ENCODE data around the gene MARK3. TPM values are rescaled to one million over a fixed set of nuclear protein-coding genes. Genes with fewer than 3 reads are reported as not detected.
A peak's percentile ranks its signal among the peaks of the same experiment; 100 is the strongest.

The MARK3 gene
- total RNA-seq, 4 donors from 2014 or later: 44.4 to 112 (median 67.5) TPM

- H3K4me3 ChIP-seq: no peak overlapping the region
- TF ChIP-seq CTCF (IDR thresholded peaks at IDR 0.05): no peak
- no peak for TF ChIP-seq POLR2A (IDR thresholded peaks at IDR 0.05)
- WGBS, 2 donors: 0 to 31% methylated on average over 1 of the region's 1 CpG
- H3K27me3 ChIP-seq: no peaks in the 10 kb centered on the region
- no peak overlapping the region for H3K27ac ChIP-seq
- H3K36me3 ChIP-seq: peaks cover 9 to 95% (median 13%) of the 10 kb centered on the region in 3 donors
- H3K4me1 ChIP-seq: peaks cover 0 to 23% (median 0%) of the 10 kb centered on the region in 3 donors
- intact Hi-C loops (cut with DNase I): no loop called here
- H3K9me3 ChIP-seq: no peaks in the 10 kb centered on the region
- no peak for DNase-seq
Measured at GRCh38 chr14:103496776-103497175, 111.6 kb downstream of the MARK3 start.

GRCh38 chr14:103499709-103500108, 114.5 kb downstream of the MARK3 start:
- 32 to 67% methylated on average over 10 of the region's 10 CpGs for WGBS, 2 donors
- intact Hi-C loops (cut with DNase I): loop anchor here (5.0 kb wide), 1 partner anchor 48 kb away; no protein-coding TSS in a partner anchor
- H3K9me3 ChIP-seq: no peaks in the 10 kb centered on the region

GRCh38 chr14:103500148-103500990, 115.2 kb downstream of the MARK3 start:
- H3K36me3 ChIP-seq: peaks cover 18 to 95% (median 31%) of the 10 kb centered on the region in 3 donors
- no peak overlapping the region for H3K4me3 ChIP-seq
- DNase-seq: no peak
- peak overlapping the region in 3 of 4 donors; percentile 1 to 53 (median 41) for H3K27ac ChIP-seq
- peaks cover 0 to 20% (median 0%) of the 10 kb centered on the region in 3 donors for H3K4me1 ChIP-seq
- intact Hi-C loops (cut with DNase I): loop anchor here (5.0 kb wide), 1 partner anchor 47 kb away; no protein-coding TSS in a partner anchor
- 33 to 44% methylated on average over 17 of the region's 17 CpGs for WGBS, 2 donors
- no peaks in the 10 kb centered on the region for H3K9me3 ChIP-seq
- H3K27me3 ChIP-seq: no peaks in the 10 kb centered on the region
- TF ChIP-seq CTCF (IDR thresholded peaks at IDR 0.05): peak; percentile 82 to 95 (median 90)
- no peak for TF ChIP-seq POLR2A (IDR thresholded peaks at IDR 0.05)

More at GRCh38 chr14:103499709-103500108, 114.5 kb downstream of the MARK3 start:
- Histone ChIP-seq H3K36me3 (peaks cover 16 to 95% (median 24%) of the 10 kb centered on the region in 3 donors), H3K27ac (no peak overlapping the region), H3K4me1 (peaks cover 0 to 23% (median 0%) of the 10 kb centered on the region in 3 donors), H3K4me3 (no peak overlapping the region), H3K27me3 (no peaks in the 10 kb centered on the region)
- DNase-seq: no peak
- no peak for TF ChIP-seq CTCF (IDR thresholded peaks at IDR 0.05)

GRCh38 chr14:103501041-103501870, 116.0 kb downstream of the MARK3 start:
- H3K27ac ChIP-seq: peak overlapping the region in 1 of 4 donors; percentile 53
- H3K27me3 ChIP-seq: no peaks in the 10 kb centered on the region
- H3K9me3 ChIP-seq: no peaks in the 10 kb centered on the region
- intact Hi-C loops (cut with DNase I): loop anchor here (5.0 kb wide), 1 partner anchor 46 kb away; no protein-coding TSS in a partner anchor
- WGBS, 2 donors: 71 to 82% methylated on average over 10 of the region's 11 CpGs
- TF ChIP-seq POLR2A (IDR thresholded peaks at IDR 0.05) (no peak), CTCF (IDR thresholded peaks at IDR 0.05) (no peak)
- no peak for DNase-seq
- peaks cover 0 to 14% (median 0%) of the 10 kb centered on the region in 3 donors for H3K4me1 ChIP-seq
- peaks cover 18 to 95% (median 32%) of the 10 kb centered on the region in 3 donors for H3K36me3 ChIP-seq
- H3K4me3 ChIP-seq: no peak overlapping the region
